ENCODE measurements around the gene KCNK1.
"Not testable (repeated sequence)": the region's sequence is repeated elsewhere in the genome, so short reads cannot be mapped to it uniquely, and the experiment has no call there.

Gene KCNK1

GRCh38 chr1:233608988-233609387 lies 4.9 kb upstream of the KCNK1 start:
- DNase-seq, result no peak

DNA sequence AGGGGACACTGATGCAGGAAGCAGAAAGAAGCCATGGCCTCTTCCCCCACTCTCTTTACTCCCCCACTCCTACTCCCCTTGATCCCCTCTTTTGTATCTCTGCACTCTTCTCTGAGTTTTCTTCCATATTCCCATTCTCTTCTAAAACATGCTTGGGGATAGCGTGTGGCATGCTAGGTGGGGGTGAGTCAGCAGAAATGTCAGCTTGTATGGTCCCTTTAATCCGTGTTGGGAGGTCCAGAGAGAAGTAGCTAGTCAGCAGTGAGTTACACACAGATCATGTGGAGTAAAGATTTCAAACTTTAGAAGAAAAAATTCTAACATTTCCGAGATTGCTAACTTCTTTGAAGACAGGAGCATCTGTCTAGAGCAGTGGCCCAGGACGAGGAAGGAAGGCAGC lies 4.0 kb upstream of the KCNK1 start:
- no peak for DNase-seq

DNA sequence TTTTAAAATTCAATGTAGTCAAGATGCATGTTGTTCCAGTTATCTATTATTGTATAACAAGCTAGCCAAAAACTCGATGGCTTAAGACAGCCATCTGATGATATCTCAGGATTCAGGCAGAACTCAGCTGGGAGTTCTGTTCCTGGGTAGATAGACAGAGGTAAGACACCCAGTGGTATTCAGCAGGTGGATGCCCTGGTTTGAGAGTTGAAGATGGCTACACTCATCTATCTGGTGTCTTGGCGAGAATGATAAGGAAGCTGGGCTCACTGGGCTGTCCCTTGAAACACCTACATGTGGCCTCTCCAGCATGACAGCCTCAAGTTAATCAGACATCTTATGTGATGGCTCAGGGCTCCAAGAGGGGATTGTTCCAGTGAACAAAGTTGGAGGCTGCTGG lies 3.3 kb upstream of the KCNK1 start:
- DNase-seq, result no peak

- DNase-seq, result not testable (repeated sequence)
These were observed 2.5 kb upstream of the KCNK1 start for GRCh38 chr1:233611363-233611762.

- DNase-seq, result peak; percentile 5
These were observed 352 bp downstream of the KCNK1 start for GRCh38 chr1:233614173-233614742.

- DNase-seq, result no peak
These were observed 1.0 kb downstream of the KCNK1 start for GRCh38 chr1:233614743-233615521.

DNA sequence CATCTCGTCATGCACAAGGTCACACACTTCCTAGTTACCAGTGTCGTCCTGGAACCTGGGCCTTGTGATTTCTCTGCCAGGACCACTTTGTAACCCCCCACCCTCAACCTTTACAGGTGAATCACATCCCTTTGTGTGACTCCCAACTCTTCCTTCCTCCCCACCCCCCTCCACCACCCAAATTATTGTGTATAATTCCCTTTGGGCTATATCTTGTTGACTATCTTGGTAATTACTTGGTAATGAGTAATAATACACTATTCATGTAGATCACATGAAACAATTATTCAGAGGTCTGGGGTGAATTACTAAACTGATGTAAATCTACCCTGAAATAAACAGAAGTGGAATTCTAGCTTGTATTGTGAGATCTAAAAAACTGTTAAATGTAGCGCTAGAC lies 1.7 kb downstream of the KCNK1 start:
- no peak for DNase-seq

DNA sequence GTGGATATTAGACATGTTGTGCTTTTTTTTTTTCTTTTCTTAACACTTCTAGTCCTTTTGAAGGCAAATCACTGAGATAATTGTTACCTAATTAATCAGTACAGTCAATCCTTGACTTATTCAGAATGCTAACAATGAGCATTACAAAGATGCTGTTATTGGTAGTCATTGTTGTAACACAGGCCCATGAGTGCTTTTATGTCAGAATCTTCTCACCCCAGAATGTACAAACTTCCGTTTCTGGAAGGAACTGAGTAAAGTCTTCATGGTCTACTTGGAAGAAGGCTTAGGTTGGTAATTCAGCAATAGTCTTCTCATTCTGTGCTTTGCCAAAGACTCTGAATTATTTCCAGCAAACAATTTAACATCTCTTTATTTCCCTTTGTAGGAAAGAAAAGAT lies 3.1 kb downstream of the KCNK1 start:
- DNase-seq, result no peak

GRCh38 chr1:233619414-233619813 lies 5.5 kb downstream of the KCNK1 start:
- not testable (repeated sequence) for DNase-seq

DNA sequence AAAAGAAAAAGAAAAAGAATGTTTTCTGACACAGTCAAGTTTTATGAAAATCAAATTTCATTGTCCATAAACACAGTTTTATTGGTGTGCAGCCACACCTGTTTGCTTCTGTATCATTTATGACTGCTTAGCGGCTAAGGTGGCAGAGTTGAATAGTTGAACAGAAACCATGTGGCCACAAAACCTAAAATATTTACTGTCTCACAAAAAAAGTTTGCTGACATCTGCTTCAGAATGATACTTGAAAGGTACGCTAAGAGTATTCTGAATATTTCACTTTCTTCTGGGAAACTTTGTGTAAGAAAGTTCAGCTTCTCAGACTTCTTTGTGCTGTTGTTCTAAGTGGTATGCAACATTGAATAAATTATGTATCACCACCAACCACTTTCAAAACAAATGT lies 6.2 kb downstream of the KCNK1 start:
- no peak for DNase-seq

DNA sequence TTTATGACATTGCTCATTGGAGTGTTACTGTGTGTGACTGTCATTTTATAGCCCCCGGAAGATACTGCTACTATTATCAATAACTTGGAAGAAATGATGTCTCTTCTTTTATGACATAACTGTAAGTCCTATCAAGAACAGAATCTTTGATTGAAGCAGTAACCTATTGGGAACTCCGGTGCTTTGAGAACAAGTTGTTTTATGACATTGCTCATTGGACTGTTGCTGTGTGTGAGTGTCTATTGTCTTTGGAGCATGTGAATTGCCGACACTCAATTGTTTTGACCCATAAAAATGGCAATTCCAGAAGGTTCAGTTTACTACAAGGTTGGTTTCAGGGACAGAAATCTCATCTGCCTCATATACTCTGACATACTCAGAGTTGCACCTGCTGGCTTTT lies 8.0 kb downstream of the KCNK1 start:
- DNase-seq, result no peak

- DNase-seq, result no peak
These were observed 10.4 kb downstream of the KCNK1 start for GRCh38 chr1:233624289-233624688.

- DNase-seq, result no peak
These were observed 11.2 kb downstream of the KCNK1 start for GRCh38 chr1:233625087-233625486.

- DNase-seq, result no peak
These were observed 11.6 kb downstream of the KCNK1 start for GRCh38 chr1:233625510-233625981.

GRCh38 chr1:233627376-233627775 lies 13.5 kb downstream of the KCNK1 start:
- DNase-seq, result no peak

- DNase-seq, result no peak
These were observed 13.9 kb downstream of the KCNK1 start for GRCh38 chr1:233627823-233628222.

DNA sequence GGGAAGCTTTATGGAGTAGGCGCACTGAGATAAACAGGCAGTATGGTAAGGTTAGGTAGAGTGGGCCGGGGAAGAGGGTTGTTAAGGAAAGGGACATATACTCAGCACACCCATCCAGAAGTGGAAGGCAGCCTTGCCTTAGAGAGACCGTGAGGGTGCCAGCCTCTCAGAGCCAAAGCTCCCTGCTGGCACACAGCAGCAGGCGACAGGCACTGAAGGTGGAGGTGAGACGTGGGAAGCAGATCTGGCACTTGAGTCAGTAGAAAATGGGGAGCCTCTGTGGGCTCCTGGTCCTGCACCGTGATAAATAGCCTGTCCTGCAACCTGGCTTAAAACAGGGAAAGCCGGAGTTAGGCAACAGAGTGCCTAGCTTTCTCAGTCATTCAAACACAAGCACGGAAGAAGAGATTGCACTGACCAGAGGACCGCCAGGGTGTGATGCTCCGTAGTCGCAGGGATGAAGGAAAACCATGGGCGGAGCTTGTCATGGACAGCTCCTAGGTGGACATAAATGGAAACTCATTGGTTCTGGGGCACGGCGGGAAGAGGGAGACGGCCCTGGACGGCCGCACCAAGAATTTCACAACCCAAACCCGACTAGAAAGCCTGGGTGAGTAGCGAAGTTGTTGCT lies 15.5 kb downstream of the KCNK1 start:
- no peak for DNase-seq

GRCh38 chr1:233631810-233632405 lies 18.0 kb downstream of the KCNK1 start:
- no peak for DNase-seq

DNA sequence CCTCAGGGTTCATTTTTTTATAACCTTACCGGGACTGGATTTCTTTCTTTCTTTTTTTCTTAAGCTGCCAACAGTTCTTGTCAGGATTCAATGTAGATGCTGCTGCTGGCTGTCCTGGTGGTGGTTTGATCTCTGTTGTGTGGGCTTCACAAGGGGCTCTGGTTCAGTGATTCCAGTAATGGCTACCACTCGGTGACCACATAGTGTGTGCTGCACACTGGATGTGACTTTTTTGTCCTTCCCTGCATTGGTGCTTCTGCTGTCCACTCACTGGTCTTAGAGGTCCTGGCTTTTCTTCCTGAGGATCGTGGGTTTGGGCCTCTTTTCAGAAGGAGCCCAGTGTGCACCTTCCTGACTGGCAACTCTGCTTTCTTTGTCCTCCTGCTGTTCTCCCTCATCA lies 18.5 kb downstream of the KCNK1 start:
- DNase-seq, result no peak

DNA sequence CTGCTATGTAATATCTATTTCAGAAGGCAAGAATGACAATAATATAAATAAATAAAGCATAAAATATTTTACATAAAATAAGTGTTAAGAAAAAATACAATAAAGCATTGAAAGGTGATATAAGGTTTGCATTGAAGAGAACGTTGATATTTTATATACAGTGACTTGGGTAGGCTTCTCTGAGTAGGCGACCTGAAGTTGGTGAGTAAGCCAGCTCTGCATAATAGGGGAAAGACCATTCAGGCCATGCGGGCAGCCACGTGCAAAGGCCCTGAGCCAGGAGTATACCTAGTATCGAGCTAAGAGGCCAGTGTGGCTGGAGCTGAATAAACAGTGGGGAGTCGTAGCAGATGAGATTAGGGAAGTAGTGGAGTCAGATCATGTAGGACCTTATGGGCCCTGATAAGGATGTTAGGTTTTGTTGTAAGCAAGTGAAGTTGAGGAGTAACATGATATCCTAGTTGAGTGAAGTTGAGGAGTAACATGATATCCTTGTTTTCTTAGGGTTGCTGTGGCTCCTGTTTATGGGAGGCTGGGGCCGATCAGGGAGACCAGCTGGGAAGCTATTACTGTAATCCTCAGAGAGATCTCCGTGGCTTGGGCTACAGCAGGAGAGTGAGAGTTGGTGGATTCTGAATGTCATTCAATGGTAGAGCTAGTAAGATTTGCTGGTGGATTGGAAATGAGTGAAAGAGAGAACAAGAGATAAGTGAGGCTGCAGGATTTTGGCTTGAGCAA lies 22.0 kb downstream of the KCNK1 start:
- DNase-seq, result no peak

DNA sequence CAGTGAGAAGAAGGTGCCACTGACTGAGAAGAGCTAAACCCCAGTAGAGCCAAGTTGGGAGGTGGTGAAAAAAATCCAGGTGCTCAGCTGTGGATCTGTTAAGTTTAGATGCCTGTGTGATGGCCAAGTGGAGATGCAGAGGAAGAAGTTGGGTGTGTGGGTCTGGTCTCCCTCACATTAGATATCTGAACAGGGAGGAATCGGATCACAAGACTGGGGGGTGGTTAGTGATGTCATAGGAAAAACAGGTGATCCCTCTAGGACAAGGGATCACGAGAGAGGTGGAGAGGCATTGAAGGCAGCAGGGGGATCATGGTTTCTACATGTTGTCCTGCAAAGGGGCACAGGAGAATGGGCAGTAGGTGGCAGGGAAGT lies 22.6 kb downstream of the KCNK1 start:
- no peak for DNase-seq

- DNase-seq, result no peak
These were observed 24.6 kb downstream of the KCNK1 start for GRCh38 chr1:233638513-233638912.

DNA sequence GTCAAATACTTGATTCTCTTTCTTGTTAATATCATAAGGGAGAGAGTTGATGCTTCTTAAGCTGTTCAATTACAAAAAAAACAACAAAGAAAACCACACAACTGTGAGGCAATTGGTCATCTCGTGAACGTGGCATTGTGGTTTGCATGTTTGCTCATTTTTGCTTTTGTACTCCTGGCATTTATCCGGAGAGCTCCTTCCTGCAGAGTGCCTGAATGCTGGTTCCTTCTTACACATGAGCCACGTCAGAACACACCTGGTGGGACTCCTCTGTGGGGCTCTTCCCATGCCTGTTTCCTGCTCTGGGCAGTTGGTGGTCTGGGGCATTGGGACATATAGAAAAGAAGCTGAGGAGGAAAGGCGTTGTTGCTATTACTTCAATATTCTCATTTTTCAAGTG lies 25.7 kb downstream of the KCNK1 start:
- DNase-seq, result no peak
